DOHH2 (cell line): ENCODE data around the gene TMEM92.

ENCODE experiments used
- H3F3A ChIP-seq: fragments of 200-600 bp; sonication (generic), shearing (Covaris generic); 2 replicates; pipeline ENCODE4 v1.6.0; 2016; ENCODE audit warnings: antibody characterized with exemption, mild to moderate bottlenecking; ENCODE audit not compliant: control insufficient read depth, insufficient read depth
- H3K27ac ChIP-seq: fragments of 200-600 bp; sonication (generic); 2 replicates; pipeline ENCODE4 v1.5.1; 2014; ENCODE audit warnings: low read depth, mild to moderate bottlenecking, low read length, moderate library complexity
- H3K27me3 ChIP-seq: fragments of 200-600 bp; sonication (generic); 2 replicates; pipeline ENCODE4 v1.6.1; 2014; ENCODE audit warnings: mild to moderate bottlenecking, low read length, mixed read lengths; ENCODE audit not compliant: control insufficient read depth
- H3K36me3 ChIP-seq: fragments of 200-600 bp; sonication (generic); 2 replicates; pipeline ENCODE4 v1.6.1; 2014; ENCODE audit warnings: mild to moderate bottlenecking, low read length, moderate library complexity, mixed read lengths; ENCODE audit not compliant: control insufficient read depth
- H3K4me1 ChIP-seq: fragments of 200-600 bp; sonication (generic); 2 replicates; pipeline ENCODE4 v1.6.1; 2014; ENCODE audit warnings: mild to moderate bottlenecking, low read length, mixed read lengths; ENCODE audit not compliant: control insufficient read depth
- H3K4me2 ChIP-seq: fragments of 200-600 bp; sonication (generic); 2 replicates; pipeline ENCODE4 v1.6.0; 2014; ENCODE audit warnings: mild to moderate bottlenecking, low read length, moderate library complexity
- H3K4me3 ChIP-seq: fragments of 200-600 bp; sonication (generic); 2 replicates; pipeline ENCODE4 v1.5.1; 2014; ENCODE audit warnings: mild to moderate bottlenecking, low read length, mixed read lengths
- H3K79me2 ChIP-seq: fragments of 200-600 bp; sonication (generic); 2 replicates; pipeline ENCODE4 v1.6.1; 2014; ENCODE audit warnings: mild to moderate bottlenecking, low read length, mixed read lengths; ENCODE audit not compliant: control insufficient read depth
- H3K9me2 ChIP-seq: fragments of 200-600 bp; sonication (generic); replicated peaks from 2 replicates; pipeline ENCODE4 v1.6.1; 2014; ENCODE audit warnings: mild to moderate bottlenecking, low read length, mixed read lengths; ENCODE audit not compliant: control insufficient read depth
- H3K9me3 ChIP-seq: fragments of 200-600 bp; sonication (generic); 2 replicates; pipeline ENCODE4 v1.6.1; 2014; ENCODE audit warnings: antibody characterized with exemption, low read length, mixed read lengths; ENCODE audit not compliant: control insufficient read depth, insufficient read depth
- H4K20me1 ChIP-seq: fragments of 200-600 bp; sonication (generic); 2 replicates; pipeline ENCODE4 v1.6.0; 2014; ENCODE audit warnings: low read depth, mild to moderate bottlenecking, antibody characterized with exemption, low read length, moderate library complexity; ENCODE audit not compliant: control insufficient read depth, insufficient read depth
- EZH2phosphoT487 ChIP-seq: fragments of 200-600 bp; sonication (generic); IDR thresholded peaks from 2 replicates; pipeline ENCODE4 v1.6.1; 2017; ENCODE audit warnings: borderline replicate concordance, mild to moderate bottlenecking, antibody characterized with exemption, low read length, moderate library complexity, mixed read lengths
- TF ChIP-seq, protein P1 (sequence below): fragments of 200-600 bp; sonication (generic); IDR thresholded peaks from one replicate; pipeline ENCODE4 v1.5.1; 2014; ENCODE audit warnings: antibody characterized with exemption, mild to moderate bottlenecking, low read depth, low read length; ENCODE audit not compliant: poor library complexity, severe bottlenecking

Gene TMEM92

GRCh38 chr17:50240851-50241250, 33.4 kb upstream of the TMEM92 start:
- no peaks in the 10 kb centered on the region for H3K4me1 ChIP-seq
- H3K27ac ChIP-seq: no peak overlapping the region
- no peaks in the 10 kb centered on the region for H3F3A ChIP-seq
- H3K79me2 ChIP-seq: no peaks in the 10 kb centered on the region
- H3K9me2 ChIP-seq: no peaks in the 10 kb centered on the region
- H3K4me3 ChIP-seq: no peak overlapping the region
- no peaks in the 10 kb centered on the region for H3K36me3 ChIP-seq
- peaks cover 12% of the 10 kb centered on the region for H3K27me3 ChIP-seq
- H4K20me1 ChIP-seq: peaks cover 4% of the 10 kb centered on the region; the same call in 1 of the 2 replicates
- no peaks in the 10 kb centered on the region for H3K9me3 ChIP-seq
- TF ChIP-seq EZH2phosphoT487: no peak
- TF ChIP-seq, protein P1, sequence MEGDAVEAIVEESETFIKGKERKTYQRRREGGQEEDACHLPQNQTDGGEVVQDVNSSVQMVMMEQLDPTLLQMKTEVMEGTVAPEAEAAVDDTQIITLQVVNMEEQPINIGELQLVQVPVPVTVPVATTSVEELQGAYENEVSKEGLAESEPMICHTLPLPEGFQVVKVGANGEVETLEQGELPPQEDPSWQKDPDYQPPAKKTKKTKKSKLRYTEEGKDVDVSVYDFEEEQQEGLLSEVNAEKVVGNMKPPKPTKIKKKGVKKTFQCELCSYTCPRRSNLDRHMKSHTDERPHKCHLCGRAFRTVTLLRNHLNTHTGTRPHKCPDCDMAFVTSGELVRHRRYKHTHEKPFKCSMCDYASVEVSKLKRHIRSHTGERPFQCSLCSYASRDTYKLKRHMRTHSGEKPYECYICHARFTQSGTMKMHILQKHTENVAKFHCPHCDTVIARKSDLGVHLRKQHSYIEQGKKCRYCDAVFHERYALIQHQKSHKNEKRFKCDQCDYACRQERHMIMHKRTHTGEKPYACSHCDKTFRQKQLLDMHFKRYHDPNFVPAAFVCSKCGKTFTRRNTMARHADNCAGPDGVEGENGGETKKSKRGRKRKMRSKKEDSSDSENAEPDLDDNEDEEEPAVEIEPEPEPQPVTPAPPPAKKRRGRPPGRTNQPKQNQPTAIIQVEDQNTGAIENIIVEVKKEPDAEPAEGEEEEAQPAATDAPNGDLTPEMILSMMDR: no peak
- H3K4me2 ChIP-seq: no peak overlapping the region

- TF ChIP-seq EZH2phosphoT487: no peak
- Histone ChIP-seq H3K36me3 (no peaks in the 10 kb centered on the region), H3F3A (no peaks in the 10 kb centered on the region), H3K79me2 (no peaks in the 10 kb centered on the region), H3K9me3 (no peaks in the 10 kb centered on the region), H3K4me1 (no peaks in the 10 kb centered on the region), H4K20me1 (peaks cover 4% of the 10 kb centered on the region; the same call in 1 of the 2 replicates), H3K4me3 (no peak overlapping the region), H3K4me2 (no peak overlapping the region), H3K9me2 (no peaks in the 10 kb centered on the region), H3K27ac (no peak overlapping the region), H3K27me3 (peaks cover 11% of the 10 kb centered on the region; the same call in 1 of the 2 replicates)
These were observed 32.8 kb upstream of the TMEM92 start for GRCh38 chr17:50241431-50241830.

GRCh38 chr17:50244771-50245170, 29.5 kb upstream of the TMEM92 start:
- Histone ChIP-seq H3K79me2 (no peaks in the 10 kb centered on the region), H4K20me1 (peaks cover 4% of the 10 kb centered on the region; the same call in 1 of the 2 replicates), H3K4me2 (no peak overlapping the region), H3K27ac (no peak overlapping the region), H3K4me3 (no peak overlapping the region), H3F3A (no peaks in the 10 kb centered on the region), H3K9me3 (peaks cover 7% of the 10 kb centered on the region; the same call in 1 of the 2 replicates), H3K4me1 (no peaks in the 10 kb centered on the region), H3K9me2 (no peaks in the 10 kb centered on the region), H3K36me3 (no peaks in the 10 kb centered on the region), H3K27me3 (no peaks in the 10 kb centered on the region)
- TF ChIP-seq, protein P1: no peak
- TF ChIP-seq EZH2phosphoT487: no peak

DNA sequence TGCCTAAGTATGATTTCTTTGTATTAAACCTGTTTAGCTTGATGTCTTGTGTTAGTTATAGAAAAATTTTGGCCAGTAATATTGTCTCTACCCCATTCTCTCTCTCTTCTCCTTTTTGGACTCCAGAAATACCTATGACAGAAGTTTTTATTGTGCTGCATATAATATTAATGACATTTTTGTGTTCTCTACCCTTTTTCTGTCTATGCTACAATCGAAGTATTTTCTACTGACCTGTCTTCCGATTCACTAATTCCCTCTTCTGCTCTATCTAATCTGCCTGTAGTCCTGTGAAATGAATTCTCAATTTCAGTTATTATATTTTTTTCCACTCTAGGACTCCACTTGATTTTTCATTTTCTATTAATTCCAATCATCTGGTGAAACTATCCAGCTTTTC, 26.0 kb upstream of the TMEM92 start:
- no peak overlapping the region for H3K27ac ChIP-seq
- no peaks in the 10 kb centered on the region for H3K4me1 ChIP-seq
- no peak overlapping the region for H3K4me2 ChIP-seq
- H3K9me3 ChIP-seq: peaks cover 7% of the 10 kb centered on the region; the same call in 1 of the 2 replicates
- H3K79me2 ChIP-seq: no peaks in the 10 kb centered on the region
- peaks cover under 1% of the 10 kb centered on the region; the same call in 1 of the 2 replicates for H4K20me1 ChIP-seq
- H3K9me2 ChIP-seq: no peaks in the 10 kb centered on the region
- no peaks in the 10 kb centered on the region for H3F3A ChIP-seq
- peaks cover 3% of the 10 kb centered on the region; the same call in 1 of the 2 replicates for H3K27me3 ChIP-seq
- TF ChIP-seq, protein P1: no peak
- TF ChIP-seq EZH2phosphoT487: no peak
- H3K4me3 ChIP-seq: no peak overlapping the region
- H3K36me3 ChIP-seq: no peaks in the 10 kb centered on the region
